Right renal pelvis (tissue), 4 donors: ENCODE data around the gene PFN2. TPM values are rescaled to one million over a fixed set of nuclear protein-coding genes. Genes with fewer than 3 reads are reported as not detected.
A peak's percentile ranks its signal among the peaks of the same experiment; 100 is the strongest.
"Not testable (repeated sequence)": the region's sequence is repeated elsewhere in the genome, so short reads cannot be mapped to it uniquely, and the experiment has no call there.

Source experiments
- DNase-seq, 4 donors: peaks; one replicate each; pipeline ENCODE4 v3.0.0-alpha.2; 2013; ENCODE audit warnings: low read depth in 4 of 4, low spot score in 3 of 4, missing footprints in 1 of 4
- polyA plus RNA-seq, 4 donors: library from polyadenylated mRNA; unstranded; fragments of 120-200 nt; gene quantifications; one replicate each; pipeline ENCODE4 v1.2.1, GENCODE V29; 2013; ENCODE audit not compliant: insufficient read length in 4 of 4

Gene PFN2
- polyA plus RNA-seq, 4 donors: 413 to 521 (median 496) TPM

DNA sequence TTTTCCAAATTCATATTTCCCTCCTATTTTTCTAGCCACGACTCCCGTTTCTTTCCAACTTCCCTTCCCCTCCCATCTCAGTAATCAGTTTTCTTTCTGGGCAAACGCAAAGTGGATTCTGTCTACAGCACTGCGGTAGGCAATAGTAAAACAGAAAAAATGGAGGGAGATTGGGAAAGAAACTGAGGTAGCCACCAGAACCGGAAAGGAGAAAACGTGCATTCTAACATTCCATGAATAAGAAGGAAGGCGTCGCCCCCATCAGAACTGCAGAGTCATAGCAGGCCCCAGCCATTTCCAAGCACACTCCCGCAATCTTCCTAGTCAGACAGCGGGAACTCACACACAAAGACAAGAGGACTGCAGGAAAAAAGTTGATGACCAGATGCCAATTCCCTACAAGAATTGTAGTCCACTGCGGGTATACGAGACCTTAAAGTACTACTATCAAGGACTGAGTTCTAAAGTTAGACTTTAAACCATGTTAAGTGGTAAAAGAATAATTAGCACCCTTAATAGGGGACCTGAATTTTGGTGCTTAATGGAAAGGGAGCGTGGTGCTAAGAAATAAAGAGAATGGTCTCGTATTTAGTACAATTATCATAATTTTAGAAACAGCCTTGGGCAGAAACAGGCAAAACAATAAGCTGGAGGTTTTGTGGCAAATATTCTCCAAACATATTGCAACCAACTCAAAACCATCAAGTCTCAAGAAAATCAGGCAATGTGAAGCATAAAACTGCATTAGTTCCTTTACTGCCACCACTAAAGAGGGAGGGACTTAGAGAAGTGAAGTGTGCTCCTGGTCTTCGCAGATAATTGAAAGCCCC is 1.4 kb downstream of the PFN2 start:
- peak in 2 of 4 donors; percentile 59 to 66 for DNase-seq

- DNase-seq: no peak
Observed at GRCh38 chr3:149968216-149968615, 2.5 kb downstream of the PFN2 start.

DNA sequence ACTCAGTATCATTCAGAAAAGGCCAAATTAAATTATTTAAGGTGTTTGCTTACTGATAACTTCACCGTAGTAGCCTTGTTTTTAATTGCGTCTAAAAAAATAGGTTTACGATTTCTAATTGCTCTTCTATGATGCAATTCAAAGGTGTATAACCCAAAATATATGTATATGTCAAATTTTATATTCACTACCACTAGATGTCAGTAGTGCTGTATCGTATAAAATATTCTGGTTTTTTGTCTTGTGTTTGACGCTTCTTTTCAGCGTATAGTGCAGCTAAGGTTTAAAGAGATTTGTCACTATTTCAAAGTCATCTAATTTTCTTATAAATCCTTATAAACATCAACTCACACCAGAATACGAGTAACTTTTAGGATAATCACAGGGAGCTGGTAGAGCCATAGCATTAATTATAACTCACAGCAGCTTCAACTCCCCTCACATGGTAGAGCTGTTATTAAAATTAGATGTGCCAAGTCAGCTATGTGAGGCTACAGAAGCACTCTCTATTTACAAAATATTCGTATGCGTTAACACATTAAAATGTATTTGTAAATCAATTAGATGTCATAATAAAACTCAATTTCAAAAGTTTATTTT is 3.5 kb downstream of the PFN2 start:
- peak in 1 of 4 donors; percentile 61 for DNase-seq

DNA sequence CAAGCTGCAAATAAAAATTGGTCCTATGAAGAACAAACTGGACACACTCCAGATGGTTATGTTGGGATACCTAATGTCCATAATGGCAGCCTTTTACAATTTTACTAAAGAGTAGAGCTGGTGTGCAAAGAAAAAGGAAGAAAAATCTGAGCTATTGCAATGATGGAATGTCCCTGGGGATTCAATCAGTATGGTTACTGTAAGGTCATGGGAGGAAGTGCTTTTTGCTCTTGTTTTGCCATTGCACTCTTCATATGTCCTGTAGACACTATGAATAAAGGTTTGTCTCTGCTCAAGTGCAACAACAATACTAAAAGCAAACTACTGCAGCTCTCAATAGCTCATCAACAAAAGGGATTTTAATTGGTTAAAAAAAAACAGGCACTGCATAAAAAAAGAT is 5.4 kb downstream of the PFN2 start:
- no peak for DNase-seq

- no peak for DNase-seq
Observed at GRCh38 chr3:149964291-149964690, 6.4 kb downstream of the PFN2 start.

GRCh38 chr3:149963485-149963884 is 7.2 kb downstream of the PFN2 start:
- no peak for DNase-seq

DNA sequence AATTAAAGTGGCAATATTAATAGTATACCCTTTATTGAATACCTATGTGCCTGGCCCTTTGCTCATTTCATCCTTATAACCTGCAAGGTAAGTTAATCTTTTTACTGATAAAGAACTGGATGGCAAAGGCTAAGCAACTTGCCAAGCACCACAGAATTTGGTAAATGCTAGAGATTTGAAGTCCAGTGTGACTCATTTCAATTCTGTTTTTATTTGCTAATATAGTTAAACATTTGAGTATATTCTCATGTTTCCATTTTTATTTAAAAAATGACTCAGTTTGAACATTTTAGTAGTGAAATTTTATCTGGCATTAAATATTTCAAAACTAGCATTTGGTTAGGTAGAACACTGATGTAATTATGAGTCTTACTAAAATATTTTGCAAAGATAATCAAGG is 11.3 kb downstream of the PFN2 start:
- no peak for DNase-seq

GRCh38 chr3:149958171-149958796 is 12.4 kb downstream of the PFN2 start:
- DNase-seq: no peak

- DNase-seq: no peak
Observed at GRCh38 chr3:149957361-149958125, 13.2 kb downstream of the PFN2 start.

GRCh38 chr3:149955449-149955848 is 15.2 kb downstream of the PFN2 start:
- no peak for DNase-seq

- no peak for DNase-seq
Observed at GRCh38 chr3:149954812-149955211, 15.9 kb downstream of the PFN2 start.

DNA sequence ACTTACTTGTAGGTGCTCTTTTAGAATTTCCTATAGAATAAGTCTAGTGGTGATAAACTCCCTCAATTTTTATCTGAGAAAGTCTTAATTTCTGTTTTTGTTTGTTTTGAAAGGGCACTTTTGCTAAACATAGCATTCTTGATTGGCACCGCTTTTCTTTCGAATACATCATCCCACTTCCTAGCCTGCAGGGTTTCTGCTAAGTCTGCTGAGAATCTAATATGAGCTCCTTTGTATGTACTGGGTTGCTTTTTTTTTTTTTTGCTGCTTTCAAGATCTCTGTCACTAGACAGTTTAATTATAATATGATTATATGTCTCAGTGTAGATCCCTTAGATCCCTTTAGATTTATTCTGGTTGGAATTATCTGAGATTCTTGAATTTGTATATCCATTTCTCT is 21.5 kb downstream of the PFN2 start:
- DNase-seq: no peak

DNA sequence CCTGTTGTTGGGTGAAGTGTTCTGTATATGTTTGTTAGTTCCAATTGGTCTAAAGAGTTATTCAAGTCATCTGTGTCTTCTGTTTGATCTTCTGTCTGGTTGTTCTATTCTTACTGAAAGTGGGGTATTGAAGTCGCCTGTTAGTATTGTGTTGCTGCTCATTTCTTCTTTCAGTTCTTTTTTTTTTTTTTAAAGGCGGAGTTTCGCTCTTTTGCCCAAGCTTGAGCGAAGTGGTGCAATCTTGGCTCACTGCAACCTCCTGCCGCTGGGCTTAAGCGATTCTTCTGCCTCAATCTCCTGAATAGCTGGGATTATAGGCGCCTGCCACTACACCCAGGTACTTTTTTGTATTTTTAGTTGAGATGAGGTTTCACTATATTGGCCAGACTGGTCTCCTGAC is 23.5 kb downstream of the PFN2 start:
- no peak for DNase-seq

DNA sequence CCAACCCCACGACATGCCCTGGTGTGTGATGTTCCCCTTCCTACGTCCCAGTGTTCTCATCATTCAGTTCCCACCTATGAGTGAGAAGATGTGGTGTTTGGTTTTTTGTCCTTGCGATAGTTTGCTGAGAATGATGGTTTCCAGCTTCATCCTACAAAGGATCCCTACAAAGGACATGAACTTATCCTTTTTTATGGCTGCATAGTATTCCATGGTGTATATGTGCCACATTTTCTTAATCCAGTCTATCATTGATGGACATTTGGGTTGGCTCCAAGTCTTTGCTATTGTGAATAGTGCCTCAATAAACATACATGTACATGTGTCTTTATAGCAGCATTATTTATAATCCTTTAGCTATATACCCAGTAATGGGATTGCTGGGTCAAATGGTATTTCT is 26.7 kb downstream of the PFN2 start:
- DNase-seq: not testable (repeated sequence)

DNA sequence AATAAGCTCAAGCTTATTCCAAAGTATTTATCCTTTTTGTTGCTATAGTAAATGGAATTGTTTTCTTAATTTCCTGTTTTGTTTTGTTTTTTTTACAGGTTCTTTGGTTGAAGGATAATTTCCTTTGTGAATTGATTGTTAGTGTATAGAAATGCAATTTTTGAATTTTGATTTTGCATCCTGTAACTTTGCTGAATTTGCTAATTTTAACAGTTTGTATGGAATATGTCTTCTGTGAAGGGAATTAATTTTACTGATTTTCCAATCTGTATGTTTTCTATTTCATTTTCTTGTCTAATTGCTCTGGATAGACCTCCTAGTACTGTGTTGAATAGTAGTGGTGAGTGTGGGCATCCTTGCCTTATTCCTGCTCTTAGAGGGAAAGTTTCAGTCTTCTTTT is 28.3 kb downstream of the PFN2 start:
- DNase-seq: no peak

DNA sequence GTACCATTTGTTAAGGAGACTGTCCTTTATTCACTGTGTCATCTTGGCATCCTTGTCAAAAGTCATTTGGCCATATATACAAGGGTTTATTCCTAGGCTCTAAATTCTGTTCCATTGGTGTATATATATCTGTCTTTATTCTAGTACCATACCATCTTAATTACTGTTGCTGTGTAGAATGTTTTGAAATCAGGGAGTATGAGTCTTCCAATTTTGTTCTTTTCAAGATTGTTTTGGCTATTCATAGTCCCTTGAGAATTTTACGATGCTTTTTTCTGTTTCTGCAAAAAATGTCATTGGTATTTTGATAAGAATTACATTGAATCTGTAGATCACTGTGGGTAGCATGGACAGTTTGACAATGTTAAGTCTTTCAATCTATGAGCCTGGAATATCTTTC is 28.7 kb downstream of the PFN2 start:
- DNase-seq: no peak

DNA sequence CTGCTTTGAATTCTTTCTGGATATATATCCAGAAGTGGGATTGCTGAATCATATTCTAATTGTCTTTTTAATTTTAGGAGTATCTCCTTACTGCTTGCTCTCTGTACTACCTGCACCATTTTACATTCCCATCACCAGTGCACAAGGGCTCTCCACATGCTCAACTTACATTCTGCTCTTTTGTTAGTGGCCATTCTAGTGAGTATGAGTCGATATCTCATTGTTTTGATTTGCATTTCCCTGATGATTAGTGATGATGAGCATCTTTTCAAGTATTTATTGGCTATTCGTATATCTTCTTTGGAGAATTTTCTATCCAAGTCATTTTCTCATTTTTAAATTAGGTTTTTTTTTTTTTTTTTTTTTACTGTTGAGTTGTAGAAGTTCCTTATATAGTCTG is 29.5 kb downstream of the PFN2 start:
- DNase-seq: no peak

DNA sequence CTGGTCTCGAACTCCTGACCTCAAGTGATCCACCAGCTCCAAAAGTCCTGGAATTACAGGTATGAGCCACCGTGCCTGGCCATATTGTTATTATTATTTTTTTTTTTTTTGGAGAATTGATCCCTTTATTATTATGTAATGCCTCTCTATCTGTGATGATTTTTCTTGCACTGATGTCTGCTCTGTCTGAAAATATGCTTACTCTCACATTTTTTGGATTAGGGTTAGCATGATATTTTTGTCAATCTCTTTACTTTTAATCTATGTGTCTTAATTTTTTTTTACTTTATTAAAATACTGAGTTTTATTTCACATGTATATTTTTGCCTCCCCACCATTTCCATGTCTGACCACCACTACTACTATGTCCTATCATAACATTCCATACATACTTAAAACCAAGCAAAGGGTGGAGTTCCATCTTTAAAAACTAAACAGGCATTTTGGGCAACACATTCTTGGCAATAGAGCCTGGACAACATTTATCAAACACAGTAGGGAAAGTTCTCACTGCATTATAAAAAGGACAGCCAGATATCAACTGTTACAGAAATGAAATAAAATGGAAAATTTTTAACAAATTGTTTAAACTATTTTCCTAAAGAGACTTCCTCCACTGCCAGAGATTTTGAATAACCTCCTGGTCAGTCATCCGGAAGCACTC is 32.2 kb downstream of the PFN2 start:
- not testable (repeated sequence) for DNase-seq

DNA sequence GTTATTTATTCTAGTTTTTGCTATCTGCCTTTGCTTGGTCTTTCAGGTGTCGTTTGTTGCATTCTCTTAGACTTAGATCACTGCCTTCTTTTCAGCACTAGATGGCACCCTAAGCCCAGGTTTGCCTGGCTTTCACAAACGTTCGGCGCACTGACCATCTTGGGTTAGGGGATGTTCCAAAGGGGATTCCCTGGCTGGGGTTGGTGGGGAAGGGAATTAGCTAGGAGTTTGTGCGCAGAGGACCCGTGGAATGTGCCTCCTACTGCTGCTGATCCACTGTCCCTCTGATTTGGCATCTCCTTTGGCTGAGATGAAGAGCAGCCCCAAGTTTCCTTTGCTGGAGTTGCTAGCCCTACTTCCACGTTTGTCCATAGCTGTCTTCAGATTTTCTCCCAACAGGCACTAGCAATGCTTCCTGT is 33.9 kb downstream of the PFN2 start:
- DNase-seq: peak; percentile 31 to 58 (median 37)

DNA sequence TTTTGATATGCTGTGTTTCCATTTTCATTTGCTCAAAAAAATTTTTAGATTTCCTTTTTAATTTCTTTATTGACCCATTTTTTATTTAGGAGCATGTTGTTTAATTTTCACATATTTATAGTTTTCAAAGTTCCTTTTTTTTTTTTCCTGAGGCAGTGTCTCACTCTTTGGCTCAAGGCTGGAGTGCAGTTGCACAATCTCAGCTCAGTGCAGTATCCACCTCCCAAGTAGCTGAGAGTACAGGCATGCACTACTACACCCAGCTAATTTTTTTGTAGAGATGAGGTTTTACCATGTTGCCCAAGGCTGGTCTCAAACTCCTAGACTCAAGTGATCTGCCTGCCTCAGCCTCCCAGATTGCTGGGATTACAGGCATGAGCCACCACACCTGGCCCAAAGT is 36.2 kb downstream of the PFN2 start:
- DNase-seq: no peak

DNA sequence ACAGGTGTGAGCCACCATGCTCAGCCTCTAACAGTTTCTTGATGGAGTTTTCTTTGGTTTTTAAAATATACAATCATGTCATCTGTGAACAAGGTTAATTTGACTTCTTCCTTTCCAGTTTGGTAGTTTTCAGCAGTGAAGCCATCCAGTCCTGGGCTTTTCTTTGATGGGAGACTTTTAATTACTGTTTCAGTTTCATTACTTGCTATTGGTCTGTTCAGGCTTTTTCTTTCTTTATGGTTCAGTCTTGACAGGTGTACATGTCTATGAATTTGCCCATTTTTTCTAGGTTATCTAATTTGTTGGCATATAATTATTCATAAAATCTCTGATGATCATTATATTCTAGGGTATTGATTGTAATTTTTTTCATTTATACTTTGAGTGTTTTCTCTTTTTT is 36.8 kb downstream of the PFN2 start:
- DNase-seq: no peak
